Heart right ventricle (tissue), 16 donors: ENCODE results near the gene LETMD1. TPM values are rescaled to one million over a fixed set of nuclear protein-coding genes. Genes with fewer than 3 reads are reported as not detected.

Experiments used
- ATAC-seq, 8 donors: fragments of 200-7000 bp; cut with Tn5 transposase; one replicate each; pipeline ENCODE4 v1.9.1; 2020; ENCODE audit warnings: mild to moderate bottlenecking in 8 of 8, moderate library complexity in 8 of 8, moderate number of reproducible peaks in 1 of 8
- DNase-seq, 2 donors: peaks; one replicate each; pipeline ENCODE4 v3.0.0-alpha.2; 2020
- H3K27ac ChIP-seq, 10 donors: fragments of 200-600 bp; sonication (generic) in 2 of 10; one replicate each; pipeline versions ENCODE4 v1.5.0 to v1.8.0; 2020 to 2022; ENCODE audit warnings: mild to moderate bottlenecking in 3 of 10
- H3K27me3 ChIP-seq, 7 donors: fragments of 200-600 bp; one replicate each; pipeline ENCODE4 v1.8.0; 2021 to 2022; ENCODE audit warnings: mild to moderate bottlenecking in 2 of 7
- H3K36me3 ChIP-seq, 9 donors: fragments of 200-600 bp; sonication (generic) in 1 of 9; one replicate each; pipeline versions ENCODE4 v1.5.0 to v1.8.0; 2020 to 2022; ENCODE audit warnings: mild to moderate bottlenecking in 2 of 9
- H3K4me1 ChIP-seq, 9 donors: fragments of 200-600 bp; sonication (generic) in 1 of 9; one replicate each; pipeline versions ENCODE4 v1.5.0 to v1.8.0; 2020 to 2022; ENCODE audit warnings: mild to moderate bottlenecking in 4 of 9
- H3K4me3 ChIP-seq, 10 donors: fragments of 200-600 bp; sonication (generic) in 2 of 10; one replicate each; pipeline versions ENCODE4 v1.5.0 to v1.8.0; 2020 to 2022; ENCODE audit warnings: mild to moderate bottlenecking in 7 of 10, moderate library complexity in 2 of 10
- H3K9me3 ChIP-seq, 11 donors: fragments of 200-600 bp in 10 of 11; sonication (generic) in 2 of 11; one replicate each; pipeline versions ENCODE4 v1.5.0 to v1.8.0; 2013 to 2022; ENCODE audit warnings: mild to moderate bottlenecking in 2 of 11, control low read depth in 1 of 11, moderate library complexity in 1 of 11
- WGBS, 2 donors: extraction: QIAGEN DNeasy Blood & Tissue Kit; methylation state at CpG; one replicate each; pipeline ENCODE4 v1.1.7; 2013; ENCODE audit warnings: inconsistent platforms in 1 of 2; 5-methylcytosine and 5-hydroxymethylcytosine counted together
- intact Hi-C, 10 donors: fragments of 100-400 bp; cut with DNase I; formaldehyde crosslinking; loops; one replicate each; pipeline versions ENCODE4 v1.11.1 to v1.14.2; 2022
- polyA plus RNA-seq, 2 donors: library from polyadenylated mRNA; stranded (reverse); fragments of 200-250 nt; gene quantifications; one replicate each; pipeline ENCODE4 v1.2.3, GENCODE V29; 2013
- total RNA-seq, 10 donors: library from RNA; stranded (reverse); fragmentation: NEBNext Ultra II Directional in 3 of 10; extraction: Animal tissue kit (Norgen Biotek cat#: 25700) in 3 of 10; gene quantifications; one replicate each; pipeline versions ENCODE4 v1.2.1 to v1.2.4, GENCODE V29; 2021 to 2023
- TF ChIP-seq, protein P1 (sequence below), 9 donors: fragments of 200-600 bp; sonication (generic) in 2 of 9; IDR thresholded peaks; one replicate each; pipeline versions ENCODE4 v1.5.0 to v1.8.0; 2021 to 2022; ENCODE audit warnings: antibody characterized with exemption in 9 of 9, mild to moderate bottlenecking in 5 of 9, moderate library complexity in 1 of 9
- donor health status: Arrhythmogenic right ventricular cardiomyopathy.
- donor health status: ischemic (EF 13 %, LVEDD 7.1; RV severe dilation, severe dysfunction).
- donor health status: healthy with polysubstance abuse.
- donor health status: DM: no; HTN: yes; CAD: no.
- donor health status: DM: no; HTN: no; CAD: no.
- donor health status: ischemic (EF 25% LVEDD 6.9; RV normal size, moderate dysfunction).
- donor health status: ischemic (EF 25% LVEDD 5.7; RV mildly dilated, moderate dysfunction).
- donor health status: healthy.
- donor health status: DM: yes; HTN: yes; CAD: no.
- donor health status: Ischemic cardiomyopathy.
- donor health status: ischemic (EF 35%, LVEDD 5.7; RV mildly dilated, moderate dysfunction).
- donor health status: nonischemic (EF 11% LVEDD 7.7; RV severe dilation, severe dysfunction).
- donor health status: DM: yes; HTN: yes; CAD: no.
- donor health status: PGD.
- donor health status: ischemic (EF 29% LVEDD 5.4; RV normal size, mild dysfunction).
- donor health status: nonischemic (EF 23%, LVEDD 6.1; RV moderate dilation, normal function).

Gene LETMD1
- total and polyA plus RNA-seq, 12 donors = 17.3 to 27.3 (median 22.6) TPM

DNA sequence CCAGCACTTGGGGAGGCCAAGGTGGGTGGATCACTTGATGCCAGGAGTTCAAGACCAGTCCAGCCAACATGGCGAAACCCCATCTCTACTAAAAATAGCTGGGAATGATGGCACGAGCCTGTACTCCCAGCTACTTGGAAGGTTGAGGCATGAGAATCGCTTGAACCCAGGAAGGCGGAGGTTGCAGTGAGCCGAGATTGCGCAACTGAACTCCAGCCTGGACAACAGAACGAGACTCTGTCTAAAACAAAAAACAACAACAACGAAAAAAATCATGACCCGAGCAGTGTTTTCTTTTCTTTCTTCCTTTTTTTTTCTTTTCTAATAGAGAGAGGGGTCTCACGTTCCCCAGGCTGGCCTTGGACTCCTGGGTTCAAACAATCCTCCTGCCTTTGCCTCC is 38.8 kb downstream of the LETMD1 start:
- peaks cover 0 to 14% (median 10%) of the 10 kb centered on the region in 9 donors for H3K4me1 ChIP-seq
- ATAC-seq (no peak), DNase-seq (no peak)
- intact Hi-C loops = loop anchor here in 3 of 10 donors (10.0 kb wide), 1 partner anchor 148 kb away; the partner anchor contains the start of gene DAZAP2 (in 3 of the 3)
- H3K4me3 ChIP-seq = no peak overlapping the region
- H3K27me3 ChIP-seq = no peaks in the 10 kb centered on the region
- 89 to 91% methylated on average over 10 of the region's 10 CpGs for WGBS, 2 donors
- no peaks in the 10 kb centered on the region for H3K9me3 ChIP-seq
- TF ChIP-seq, protein P1, sequence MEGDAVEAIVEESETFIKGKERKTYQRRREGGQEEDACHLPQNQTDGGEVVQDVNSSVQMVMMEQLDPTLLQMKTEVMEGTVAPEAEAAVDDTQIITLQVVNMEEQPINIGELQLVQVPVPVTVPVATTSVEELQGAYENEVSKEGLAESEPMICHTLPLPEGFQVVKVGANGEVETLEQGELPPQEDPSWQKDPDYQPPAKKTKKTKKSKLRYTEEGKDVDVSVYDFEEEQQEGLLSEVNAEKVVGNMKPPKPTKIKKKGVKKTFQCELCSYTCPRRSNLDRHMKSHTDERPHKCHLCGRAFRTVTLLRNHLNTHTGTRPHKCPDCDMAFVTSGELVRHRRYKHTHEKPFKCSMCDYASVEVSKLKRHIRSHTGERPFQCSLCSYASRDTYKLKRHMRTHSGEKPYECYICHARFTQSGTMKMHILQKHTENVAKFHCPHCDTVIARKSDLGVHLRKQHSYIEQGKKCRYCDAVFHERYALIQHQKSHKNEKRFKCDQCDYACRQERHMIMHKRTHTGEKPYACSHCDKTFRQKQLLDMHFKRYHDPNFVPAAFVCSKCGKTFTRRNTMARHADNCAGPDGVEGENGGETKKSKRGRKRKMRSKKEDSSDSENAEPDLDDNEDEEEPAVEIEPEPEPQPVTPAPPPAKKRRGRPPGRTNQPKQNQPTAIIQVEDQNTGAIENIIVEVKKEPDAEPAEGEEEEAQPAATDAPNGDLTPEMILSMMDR (IDR thresholded peaks at IDR 0.05) = no peak
- H3K36me3 ChIP-seq = peaks cover 0 to 29% (median 5%) of the 10 kb centered on the region in 9 donors
- H3K27ac ChIP-seq = no peak overlapping the region

GRCh38 chr12:51087818-51088217 is 39.7 kb downstream of the LETMD1 start:
- peaks cover 0 to 7% (median 3%) of the 10 kb centered on the region in 9 donors for H3K4me1 ChIP-seq
- no peaks in the 10 kb centered on the region for H3K9me3 ChIP-seq
- intact Hi-C loops = loop anchor here in 3 of 10 donors (10.0 kb wide), 1 partner anchor 147 kb away; the partner anchor contains the start of gene DAZAP2 (in 3 of the 3)
- no peak overlapping the region for H3K4me3 ChIP-seq
- H3K36me3 ChIP-seq = peaks cover 0 to 37% (median 5%) of the 10 kb centered on the region in 9 donors
- H3K27me3 ChIP-seq = no peaks in the 10 kb centered on the region
- TF ChIP-seq, protein P1 (IDR thresholded peaks at IDR 0.05) = no peak
- 98 to 99% methylated on average over 3 of the region's 3 CpGs for WGBS, 2 donors
- H3K27ac ChIP-seq = no peak overlapping the region
- ATAC-seq (no peak), DNase-seq (no peak)

DNA sequence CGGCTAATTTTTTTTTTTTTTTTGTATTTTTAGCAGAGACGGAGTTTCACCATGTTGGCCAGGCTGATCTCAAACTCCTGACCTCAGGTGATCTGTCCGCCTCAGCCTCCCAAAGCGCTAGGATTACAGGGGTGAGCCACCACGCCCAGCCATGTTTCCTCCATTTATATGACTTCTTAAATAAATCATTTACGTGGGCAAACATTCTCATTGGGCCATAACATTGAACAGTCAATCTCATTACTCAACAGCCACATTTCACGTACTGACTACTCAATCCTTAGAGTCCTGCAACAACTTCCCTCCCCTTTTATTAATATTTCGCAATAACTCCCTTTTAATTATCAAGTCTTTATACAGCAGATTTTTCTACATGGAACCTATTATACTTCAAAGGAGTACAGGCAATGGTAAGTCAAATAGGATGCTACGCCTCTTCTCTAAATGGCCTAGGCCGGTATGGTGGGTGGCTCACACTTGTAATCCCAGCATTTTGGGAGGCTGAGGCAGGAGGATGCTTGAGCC is 42.6 kb downstream of the LETMD1 start:
- intact Hi-C loops = loop anchor here in 1 of 10 donors (5.0 kb wide), 1 partner anchor 82 kb away; the partner anchor contains the start of gene TFCP2

DNA sequence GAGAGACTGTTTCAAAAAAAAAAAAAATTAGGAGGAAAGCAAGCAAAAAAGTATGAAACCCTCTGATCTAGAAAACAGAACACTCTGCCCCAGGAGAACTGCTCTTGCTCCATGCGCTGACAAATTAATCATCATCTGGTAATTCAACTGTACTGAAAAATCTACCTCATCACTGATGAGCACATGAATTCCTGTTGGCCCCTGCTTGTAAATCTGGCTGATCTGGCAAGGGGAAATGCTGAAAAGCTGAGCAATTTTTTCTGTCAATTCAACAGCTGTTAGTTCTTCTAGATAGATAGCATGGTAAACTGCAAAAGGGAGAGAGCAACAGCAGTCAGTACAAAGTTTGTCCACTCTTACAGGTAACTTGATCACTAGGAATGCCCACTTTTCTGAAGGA is 50.5 kb downstream of the LETMD1 start:
- no peak overlapping the region for H3K4me3 ChIP-seq
- peaks cover 0 to 100% (median 81%) of the 10 kb centered on the region in 9 donors for H3K36me3 ChIP-seq
- WGBS, 2 donors = 96 to 100% methylated on average over 1 of the region's 1 CpG
- no peaks in the 10 kb centered on the region for H3K27me3 ChIP-seq
- H3K9me3 ChIP-seq = no peaks in the 10 kb centered on the region
- DNase-seq (no peak), ATAC-seq (no peak)
- H3K27ac ChIP-seq = no peak overlapping the region
- intact Hi-C loops = no loop called here
- TF ChIP-seq, protein P1 (IDR thresholded peaks at IDR 0.05) = no peak
- H3K4me1 ChIP-seq = no peaks in the 10 kb centered on the region

More for the DNA sequence above, 42.6 kb downstream of the LETMD1 start:
- no peak overlapping the region for H3K4me3 ChIP-seq
- WGBS, 2 donors = 92 to 95% methylated on average over 10 of the region's 10 CpGs
- no peak for ATAC-seq
- TF ChIP-seq, protein P1 (IDR thresholded peaks at IDR 0.05) = no peak
- no peak overlapping the region for H3K27ac ChIP-seq
- DNase-seq = no peak
- H3K4me1 ChIP-seq = peaks cover 0 to 3% (median 0%) of the 10 kb centered on the region in 9 donors
- peaks cover 0 to 67% (median 20%) of the 10 kb centered on the region in 9 donors for H3K36me3 ChIP-seq
- no peaks in the 10 kb centered on the region for H3K9me3 ChIP-seq
- H3K27me3 ChIP-seq = no peaks in the 10 kb centered on the region
